Neutrophil (primary cell): ENCODE measurements around the gene MAEA.
A peak's percentile ranks its signal among the peaks of the same experiment; 100 is the strongest.
"Not testable (repeated sequence)": the region's sequence is repeated elsewhere in the genome, so short reads cannot be mapped to it uniquely, and the experiment has no call there.

Source experiments
- H3K27ac ChIP-seq: fragments of 200-600 bp; sonication (generic); 2 replicates; pipeline ENCODE4 v1.5.1; 2016; ENCODE audit warnings: mild to moderate bottlenecking, moderate library complexity
- H3K27me3 ChIP-seq: fragments of 200-600 bp; sonication (generic); 2 replicates; pipeline ENCODE4 v1.6.0; 2016; ENCODE audit warnings: mild to moderate bottlenecking
- H3K36me3 ChIP-seq: fragments of 200-600 bp; sonication (generic); 2 replicates; pipeline ENCODE4 v1.5.1; 2017
- H3K4me1 ChIP-seq, 2 experiments: fragments of 200-600 bp in 1 of 2; sonication (generic) in 1 of 2; 1 replicate in 1 of 2; 2 replicates in 1 of 2; pipeline versions ENCODE4 v1.5.1 to v1.6.1; 2013 to 2016; ENCODE audit warnings: low read depth in 1 of 2, low read length in 1 of 2, mild to moderate bottlenecking in 1 of 2, moderate library complexity in 1 of 2; ENCODE audit not compliant: control insufficient read depth in 1 of 2, insufficient read depth in 1 of 2
- H3K4me3 ChIP-seq, 2 experiments: fragments of 200-600 bp in 1 of 2; sonication (generic) in 1 of 2; 1 replicate in 1 of 2; 2 replicates in 1 of 2; pipeline ENCODE4 v1.5.1; 2013 to 2016; ENCODE audit warnings: low read depth in 1 of 2, low read length in 1 of 2, mild to moderate bottlenecking in 1 of 2, moderate library complexity in 1 of 2
- H3K9me3 ChIP-seq: fragments of 200-600 bp; sonication (generic); 2 replicates; pipeline ENCODE4 v1.5.1; 2016
- CTCF ChIP-seq: fragments of 200-600 bp; sonication (generic); IDR thresholded peaks from 2 replicates; pipeline ENCODE4 v1.5.1; 2016; ENCODE audit warnings: antibody characterized with exemption

The MAEA gene

GRCh38 chr4:1334579-1334895 lies 44.8 kb downstream of the MAEA start:
- peaks cover 0 to 8% of the 10 kb centered on the region in 2 experiments for H3K4me1 ChIP-seq
- H3K27ac ChIP-seq = peak overlapping the region; percentile 88
- H3K4me3 ChIP-seq = no peak overlapping the region
- peaks cover 80% of the 10 kb centered on the region for H3K36me3 ChIP-seq
- TF ChIP-seq CTCF = no peak
- H3K27me3 ChIP-seq = no peaks in the 10 kb centered on the region
- H3K9me3 ChIP-seq = peaks cover 17% of the 10 kb centered on the region

GRCh38 chr4:1335193-1335883 lies 45.6 kb downstream of the MAEA start:
- H3K9me3 ChIP-seq = peaks cover 20% of the 10 kb centered on the region
- peaks cover 81% of the 10 kb centered on the region for H3K36me3 ChIP-seq
- not testable (repeated sequence) for H3K27me3 ChIP-seq, H3K4me3 ChIP-seq, H3K4me1 ChIP-seq
- H3K27ac ChIP-seq = peak overlapping the region; percentile 88

- no peaks in the 10 kb centered on the region for H3K27me3 ChIP-seq
- peaks cover 20% of the 10 kb centered on the region for H3K9me3 ChIP-seq
- peaks cover 0 to 8% of the 10 kb centered on the region in 2 experiments for H3K4me1 ChIP-seq
- H3K27ac ChIP-seq = peak overlapping the region; percentile 88
- H3K4me3 ChIP-seq = no peak overlapping the region
- no peak for TF ChIP-seq CTCF
- peaks cover 83% of the 10 kb centered on the region for H3K36me3 ChIP-seq
Observed at GRCh38 chr4:1336088-1336491, 46.4 kb downstream of the MAEA start.

- peak overlapping the region; percentile 88 for H3K27ac ChIP-seq
- H3K4me1 ChIP-seq = peaks cover 0 to 8% of the 10 kb centered on the region in 2 experiments
- TF ChIP-seq CTCF = no peak
- H3K27me3 ChIP-seq = no peaks in the 10 kb centered on the region
- peaks cover 76% of the 10 kb centered on the region for H3K36me3 ChIP-seq
- H3K9me3 ChIP-seq = peaks cover 20% of the 10 kb centered on the region
- no peak overlapping the region for H3K4me3 ChIP-seq
Observed at GRCh38 chr4:1337376-1337831, 47.7 kb downstream of the MAEA start.

GRCh38 chr4:1337951-1338751 lies 48.5 kb downstream of the MAEA start:
- Histone ChIP-seq H3K4me1 (peaks cover 0 to 8% of the 10 kb centered on the region in 2 experiments), H3K27me3 (no peaks in the 10 kb centered on the region), H3K27ac (peak overlapping the region; percentile 88), H3K4me3 (no peak overlapping the region), H3K9me3 (peaks cover 20% of the 10 kb centered on the region), H3K36me3 (peaks cover 68% of the 10 kb centered on the region)
- TF ChIP-seq CTCF = no peak
